Heart left ventricle (tissue), 13 donors: ENCODE data around the gene KRT3.

Source experiments
- POLR2A ChIP-seq, 2 donors: fragments of 450-650 bp; IDR thresholded peaks; one replicate each; pipeline ENCODE4 v1.6.1; 2017; ENCODE audit warnings: antibody characterized with exemption in 2 of 2, mild to moderate bottlenecking in 2 of 2, moderate library complexity in 2 of 2
- TF ChIP-seq, protein P1 (sequence below), 12 donors: fragments of 200-600 bp; sonication (generic) in 4 of 12; IDR thresholded peaks; one replicate each; pipeline versions ENCODE4 v1.5.0 to v1.8.0; 2018 to 2022; ENCODE audit warnings: antibody characterized with exemption in 12 of 12, mild to moderate bottlenecking in 5 of 12
- donor health status: ischemic (EF 13 %, LVEDD 7.1; RV severe dilation, severe dysfunction).
- donor health status: DM: no; HTN: yes; CAD: no.
- donor health status: DM: no; HTN: no; CAD: no.
- donor health status: ischemic (EF 25% LVEDD 6.9; RV normal size, moderate dysfunction).
- donor health status: ischemic (EF 25% LVEDD 5.7; RV mildly dilated, moderate dysfunction).
- donor health status: ischemic (EF 35%, LVEDD 5.7; RV mildly dilated, moderate dysfunction).
- donor health status: nonischemic (EF 11% LVEDD 7.7; RV severe dilation, severe dysfunction).
- donor health status: DM: yes; HTN: yes; CAD: no.
- donor health status: PGD.
- donor health status: ischemic (EF 29% LVEDD 5.4; RV normal size, mild dysfunction).
- donor health status: nonischemic (EF 23%, LVEDD 6.1; RV moderate dilation, normal function).

DNA sequence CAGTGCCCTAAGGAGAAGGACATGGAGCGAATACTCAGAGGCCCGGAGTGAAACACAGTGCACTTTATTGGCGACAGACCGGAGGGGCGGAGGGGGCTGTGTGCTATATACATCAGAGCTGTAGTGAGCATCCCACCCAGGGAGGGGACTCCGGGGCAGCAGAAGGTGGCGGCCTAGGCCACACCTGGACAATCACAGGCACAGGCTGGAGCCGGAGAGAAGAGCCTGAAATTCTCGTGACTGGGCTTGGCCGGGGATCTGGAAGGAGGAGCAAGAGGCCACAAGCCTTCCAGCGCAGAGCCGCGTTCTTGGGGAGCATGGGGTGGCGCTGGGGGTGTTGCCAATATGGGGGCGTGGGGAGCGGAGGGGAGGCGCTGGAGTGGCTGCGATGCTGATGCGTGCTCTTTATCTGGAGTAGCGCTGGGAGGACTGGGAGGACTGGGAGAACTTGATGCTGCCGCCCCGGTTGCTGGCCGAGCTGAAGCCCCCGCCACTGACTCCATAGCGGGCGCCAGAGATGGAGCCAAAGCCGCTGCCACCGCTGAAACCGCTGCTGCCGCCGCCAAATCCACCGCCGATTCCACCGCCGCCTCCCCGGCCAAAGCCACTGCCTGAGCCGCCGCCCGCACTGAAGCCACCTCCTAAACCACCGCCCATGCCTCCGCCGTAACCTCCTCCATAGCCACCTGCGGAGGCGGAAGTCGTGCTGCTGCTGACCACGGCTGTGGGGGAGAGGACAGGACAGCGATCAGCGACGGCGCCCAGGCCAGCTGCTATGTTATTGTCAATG, 6.1 kb downstream of the KRT3 start:
- TF ChIP-seq, protein P1, sequence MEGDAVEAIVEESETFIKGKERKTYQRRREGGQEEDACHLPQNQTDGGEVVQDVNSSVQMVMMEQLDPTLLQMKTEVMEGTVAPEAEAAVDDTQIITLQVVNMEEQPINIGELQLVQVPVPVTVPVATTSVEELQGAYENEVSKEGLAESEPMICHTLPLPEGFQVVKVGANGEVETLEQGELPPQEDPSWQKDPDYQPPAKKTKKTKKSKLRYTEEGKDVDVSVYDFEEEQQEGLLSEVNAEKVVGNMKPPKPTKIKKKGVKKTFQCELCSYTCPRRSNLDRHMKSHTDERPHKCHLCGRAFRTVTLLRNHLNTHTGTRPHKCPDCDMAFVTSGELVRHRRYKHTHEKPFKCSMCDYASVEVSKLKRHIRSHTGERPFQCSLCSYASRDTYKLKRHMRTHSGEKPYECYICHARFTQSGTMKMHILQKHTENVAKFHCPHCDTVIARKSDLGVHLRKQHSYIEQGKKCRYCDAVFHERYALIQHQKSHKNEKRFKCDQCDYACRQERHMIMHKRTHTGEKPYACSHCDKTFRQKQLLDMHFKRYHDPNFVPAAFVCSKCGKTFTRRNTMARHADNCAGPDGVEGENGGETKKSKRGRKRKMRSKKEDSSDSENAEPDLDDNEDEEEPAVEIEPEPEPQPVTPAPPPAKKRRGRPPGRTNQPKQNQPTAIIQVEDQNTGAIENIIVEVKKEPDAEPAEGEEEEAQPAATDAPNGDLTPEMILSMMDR (IDR thresholded peaks at IDR 0.05), result no peak
- no peak for TF ChIP-seq POLR2A (IDR thresholded peaks at IDR 0.05)
